HAP-1 (cell line): ENCODE results near the gene RIOK1.
A peak's percentile ranks its signal among the peaks of the same experiment; 100 is the strongest.
"Not testable (repeated sequence)": the region's sequence is repeated elsewhere in the genome, so short reads cannot be mapped to it uniquely, and the experiment has no call there.

Experiments used
- DNase-seq, 2 experiments: peaks; one replicate each; pipeline ENCODE4 v3.0.0-alpha.2; 2016 to 2020; ENCODE audit warnings: low spot score in 2 of 2
- H3K27me3 ChIP-seq: fragments of 250-450 bp; sonication (Bioruptor Pico); 2 replicates; pipeline ENCODE4 v1.5.1; 2020; ENCODE audit warnings: low read depth, mild to moderate bottlenecking, moderate library complexity
- H3K36me3 ChIP-seq: fragments of 250-450 bp; sonication (Bioruptor Pico); replicated peaks from 2 replicates; pipeline ENCODE4 v1.5.1; 2020; ENCODE audit warnings: mild to moderate bottlenecking
- H3K4me1 ChIP-seq: fragments of 250-450 bp; sonication (Bioruptor Pico); 2 replicates; pipeline ENCODE4 v1.5.1; 2020; ENCODE audit warnings: mild to moderate bottlenecking
- H3K4me3 ChIP-seq: fragments of 250-450 bp; sonication (Bioruptor Pico); 2 replicates; pipeline ENCODE4 v1.5.1; 2020; ENCODE audit warnings: mild to moderate bottlenecking, moderate library complexity
- H3K9me3 ChIP-seq: fragments of 250-450 bp; sonication (Bioruptor Pico); 2 replicates; pipeline ENCODE4 v1.5.1; 2020; ENCODE audit warnings: mild to moderate bottlenecking, moderate library complexity
- in situ Hi-C: fragments of 300-500 bp; cut with MboI; formaldehyde crosslinking; loops from 3 replicates; pipeline ENCODE4 v1.14.3; 2020; ENCODE audit warnings: low sequenced_read_pairs, inconsistent platforms, mixed read lengths

RIOK1 gene

DNA sequence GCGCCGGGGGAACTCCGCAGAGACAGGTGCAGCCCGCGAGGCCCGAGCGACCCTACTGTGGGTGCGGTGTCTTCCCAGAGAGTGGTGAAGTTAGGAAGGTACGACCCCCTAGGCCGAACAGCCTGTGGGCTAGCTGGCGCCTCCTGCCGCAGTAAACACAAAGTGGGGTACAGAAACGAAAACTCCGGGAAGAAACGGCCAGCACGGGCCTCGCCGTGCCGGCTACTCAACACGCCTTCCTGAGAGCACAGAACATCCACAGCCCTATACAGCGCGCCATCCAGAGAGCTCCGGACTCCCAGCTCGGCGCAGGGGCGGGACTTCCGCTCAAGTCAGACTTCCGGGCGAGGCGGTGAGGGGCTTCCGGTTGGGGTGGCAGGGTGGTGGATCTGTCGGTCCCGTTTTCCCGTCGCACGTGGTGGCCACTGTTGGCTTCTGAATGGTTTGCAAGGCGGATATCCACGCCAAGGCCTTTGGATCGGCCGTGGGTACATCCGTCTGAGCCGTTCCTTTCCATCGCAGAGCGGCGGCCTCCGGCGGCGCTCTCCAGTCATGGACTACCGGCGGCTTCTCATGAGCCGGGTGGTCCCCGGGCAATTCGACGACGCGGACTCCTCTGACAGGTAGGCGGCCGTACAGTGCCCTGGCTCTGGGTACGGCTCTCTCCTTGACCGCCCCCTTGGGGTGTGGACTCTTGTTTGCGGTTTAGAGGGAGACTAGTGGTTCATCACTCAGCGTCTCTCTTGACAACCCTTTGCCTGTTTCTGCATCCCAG, at the start of gene RIOK1, which contains the start of gene CAGE1:
TSS of gene RIOK1 (plus strand) at position 358 of the 775 bp plus-strand sequence. CDS start at position 553, 195 bp downstream.
TSS of gene CAGE1 (minus strand) at position 292 of the 775 bp plus-strand sequence. CDS start 2,569 bp downstream, outside the sequence.
- DNase-seq, result peak; percentile 81 to 97
- Histone ChIP-seq H3K9me3 (no peaks in the 10 kb centered on the region), H3K36me3 (peaks cover 17% of the 10 kb centered on the region), H3K4me1 (peaks cover 14% of the 10 kb centered on the region), H3K4me3 (peak within 1 kb of the TSS; percentile 77), H3K27me3 (no peaks in the 10 kb centered on the region)
- in situ Hi-C loops, result loop anchor here (5.0 kb wide), 1 partner anchor 87 kb away; no protein-coding TSS in a partner anchor

DNA sequence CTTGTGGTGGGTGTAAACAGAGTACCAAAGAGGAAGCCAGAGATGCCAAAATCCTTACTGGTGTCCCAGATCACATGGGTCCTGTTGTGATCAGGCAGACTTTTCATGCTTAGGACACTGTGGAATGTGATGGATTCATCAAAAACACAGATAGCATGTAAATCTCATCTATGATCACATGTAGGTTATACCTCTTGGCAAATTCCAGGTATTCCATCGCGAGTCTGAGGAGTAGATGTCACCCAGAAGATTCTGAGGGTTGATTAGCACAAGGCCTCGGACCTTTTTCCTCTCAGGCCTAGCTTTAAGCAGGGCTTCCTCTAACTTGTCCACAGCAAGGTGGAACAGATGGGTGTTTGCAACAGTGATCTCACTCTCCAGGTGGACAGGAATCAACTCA, 48.3 kb upstream of the RIOK1 start:
- Histone ChIP-seq H3K4me1 (peaks cover 5% of the 10 kb centered on the region), H3K36me3 (no peaks in the 10 kb centered on the region), H3K27me3 (no peaks in the 10 kb centered on the region; the same call in 1 of the 2 replicates), H3K4me3 (no peak overlapping the region), H3K9me3 (no peaks in the 10 kb centered on the region)
- in situ Hi-C loops, result no loop called here
- no peak for DNase-seq

DNA sequence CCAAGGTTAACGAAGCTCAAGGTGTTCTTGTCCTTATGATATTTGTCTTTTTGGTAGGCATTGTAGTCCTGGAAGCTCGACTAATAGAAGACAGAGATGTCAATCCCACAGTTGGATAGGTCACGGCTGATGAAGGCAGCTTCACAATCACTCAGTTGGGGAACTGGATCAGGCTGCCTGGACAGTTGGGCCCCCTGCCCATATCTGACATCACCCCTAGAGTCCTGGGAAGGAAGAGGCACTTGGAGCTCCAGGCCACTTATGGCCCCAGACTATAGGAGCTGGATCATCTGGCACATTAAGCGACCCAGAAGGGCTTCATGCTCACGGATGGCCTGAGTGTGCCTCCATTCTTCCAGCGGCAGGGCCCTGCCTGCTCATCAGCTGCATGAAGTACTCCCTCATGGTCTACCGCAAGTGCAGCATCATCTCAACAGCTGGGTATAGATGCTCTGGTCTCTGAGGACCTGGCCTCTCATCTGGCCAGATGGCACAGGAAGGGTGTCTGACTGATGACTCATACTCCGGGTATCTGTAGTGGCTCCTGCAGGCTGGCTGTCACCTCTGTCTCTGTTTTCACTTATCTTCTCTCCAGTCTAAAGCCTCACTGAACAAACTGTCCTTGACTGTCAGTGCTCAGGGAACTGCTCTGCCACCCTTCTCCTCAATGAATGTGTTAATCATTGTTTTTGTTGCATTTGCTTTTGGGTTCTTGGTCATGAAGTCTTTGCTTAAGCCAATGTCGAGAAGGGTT, 47.4 kb upstream of the RIOK1 start:
- Histone ChIP-seq H3K4me3 (no peak overlapping the region), H3K9me3 (no peaks in the 10 kb centered on the region), H3K27me3 (no peaks in the 10 kb centered on the region; the same call in 1 of the 2 replicates), H3K4me1 (peaks cover 5% of the 10 kb centered on the region), H3K36me3 (no peaks in the 10 kb centered on the region)
- DNase-seq, result no peak
- in situ Hi-C loops, result no loop called here

DNA sequence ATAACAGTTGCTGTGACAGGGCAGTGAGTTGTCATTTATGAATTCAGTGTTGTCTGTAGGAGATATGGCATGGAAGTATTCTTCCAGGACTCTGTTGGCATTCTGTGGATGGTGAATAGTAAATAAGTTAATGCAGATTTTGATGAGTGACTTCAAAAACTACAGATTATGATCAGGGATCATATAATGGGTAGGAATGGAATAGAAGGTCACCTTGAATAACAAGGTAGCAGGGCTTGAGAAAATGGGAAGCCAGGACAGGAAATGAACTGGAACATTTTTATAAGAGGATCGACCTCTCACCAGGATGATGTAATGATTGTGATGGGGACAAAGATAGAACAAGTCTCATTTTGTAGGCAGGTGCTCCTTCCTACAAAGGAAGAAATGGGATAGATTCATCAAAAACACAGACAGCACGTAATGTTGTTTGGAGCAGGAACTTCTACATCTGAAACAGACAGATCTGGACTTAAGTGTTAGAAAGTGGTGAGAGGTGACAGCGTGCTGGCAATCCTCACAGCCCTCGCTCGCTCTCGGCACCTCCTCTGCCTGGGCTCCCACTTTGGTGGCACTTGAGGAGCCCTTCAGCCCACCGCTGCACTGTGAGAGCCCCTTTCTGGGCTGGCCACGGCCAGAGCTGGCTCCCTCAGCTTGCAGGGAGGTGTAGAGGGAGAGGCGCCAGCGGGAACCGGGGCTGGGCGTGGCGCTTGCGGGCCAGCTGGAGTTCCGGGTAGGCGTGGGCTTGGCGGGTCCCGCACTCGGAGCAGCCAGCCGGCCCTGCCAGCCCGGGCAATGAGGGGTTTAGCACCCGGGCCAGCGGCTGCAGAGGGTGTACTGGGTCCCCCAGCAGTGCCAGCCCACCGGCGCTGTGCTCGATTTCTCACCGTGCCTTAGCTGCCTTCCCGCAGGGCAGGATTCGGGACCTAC, 45.8 kb upstream of the RIOK1 start:
- H3K9me3 ChIP-seq, result no peaks in the 10 kb centered on the region
- H3K27me3 ChIP-seq, result no peaks in the 10 kb centered on the region
- peaks cover 11% of the 10 kb centered on the region for H3K4me1 ChIP-seq
- peak in 1 of 2 experiments; percentile 43 for DNase-seq
- H3K36me3 ChIP-seq, result no peaks in the 10 kb centered on the region
- in situ Hi-C loops, result no loop called here
- no peak overlapping the region for H3K4me3 ChIP-seq

DNA sequence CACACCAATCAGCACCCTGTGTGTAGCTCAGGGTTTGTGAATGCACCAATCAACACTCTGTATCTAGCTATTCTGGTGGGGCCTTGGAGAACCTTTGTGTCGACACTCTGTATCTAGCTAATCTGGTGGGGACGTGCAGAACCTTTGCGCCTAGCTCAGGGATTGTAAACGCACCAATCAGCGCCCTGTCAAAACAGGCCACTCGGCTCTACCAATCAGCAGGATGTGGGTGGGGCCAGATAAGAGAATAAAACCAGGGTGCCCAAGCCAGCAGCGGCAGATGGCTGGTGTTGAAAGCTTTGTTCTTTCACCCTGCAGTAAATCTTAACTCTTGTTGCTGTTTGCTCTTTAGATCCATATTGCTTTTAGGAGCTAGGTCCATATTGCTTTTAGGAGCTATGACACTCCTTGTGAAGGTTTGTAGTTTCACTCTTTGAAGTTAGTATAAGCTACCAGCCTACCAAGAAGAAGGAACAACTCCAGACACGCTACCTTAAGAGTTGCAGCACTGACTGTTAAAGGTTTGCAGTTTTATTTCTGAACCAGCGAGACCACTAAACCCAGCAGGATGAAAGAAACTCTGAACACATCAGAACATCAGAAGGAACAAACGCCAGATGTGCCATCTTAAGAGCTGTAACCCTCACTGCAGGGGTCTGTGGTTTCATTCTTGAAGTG, 44.7 kb upstream of the RIOK1 start:
- H3K9me3 ChIP-seq, H3K4me3 ChIP-seq, H3K27me3 ChIP-seq, H3K36me3 ChIP-seq, DNase-seq, in situ Hi-C loops: not testable (repeated sequence)
- peaks cover 11% of the 10 kb centered on the region for H3K4me1 ChIP-seq

DNA sequence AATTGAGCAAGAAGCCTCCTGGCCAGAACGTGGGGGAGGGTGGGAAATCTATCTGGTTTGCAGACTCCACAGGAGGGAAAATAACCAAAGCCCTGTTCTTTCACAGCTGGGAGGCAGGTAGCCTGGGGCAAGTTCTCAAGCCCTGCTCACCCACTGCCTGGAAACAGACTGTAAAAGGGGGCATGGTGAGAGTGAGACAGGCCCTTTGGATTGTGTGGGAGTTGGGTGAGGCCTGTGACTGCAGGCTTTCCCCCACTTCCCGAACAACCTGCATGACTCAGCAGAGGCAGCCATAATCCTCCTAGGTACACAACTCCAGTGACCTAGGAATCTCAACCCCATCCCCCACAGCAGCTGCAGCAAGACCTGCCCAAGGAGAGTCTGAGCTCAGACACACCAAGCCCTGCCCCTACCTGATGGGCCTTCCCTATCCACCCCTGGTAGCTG, 42.0 kb upstream of the RIOK1 start:
- H3K9me3 ChIP-seq, in situ Hi-C loops, H3K4me3 ChIP-seq, H3K36me3 ChIP-seq, H3K27me3 ChIP-seq: not testable (repeated sequence)
- DNase-seq, result peak in 1 of 2 experiments; percentile 52
- H3K4me1 ChIP-seq, result peaks cover 11% of the 10 kb centered on the region

DNA sequence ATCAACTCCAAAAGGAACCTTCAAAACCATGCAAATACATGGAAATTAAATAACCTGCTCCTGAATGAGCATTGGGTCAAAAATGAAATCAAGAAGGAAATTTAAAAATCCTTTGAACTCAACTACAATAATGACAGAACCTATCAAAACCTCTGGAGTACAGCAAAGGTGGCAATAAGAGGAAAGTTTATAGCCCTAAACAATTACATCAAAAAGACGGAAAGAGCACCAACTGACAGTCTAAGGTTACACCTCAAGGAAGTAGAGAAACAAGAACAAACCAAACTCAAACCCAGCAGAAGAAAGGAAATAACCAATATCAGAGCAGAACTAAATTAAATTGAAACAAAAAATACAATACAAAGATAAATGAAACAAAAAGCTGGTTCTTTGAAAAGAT, 39.0 kb upstream of the RIOK1 start:
- H3K27me3 ChIP-seq, H3K4me1 ChIP-seq, H3K9me3 ChIP-seq, H3K4me3 ChIP-seq, in situ Hi-C loops, DNase-seq, H3K36me3 ChIP-seq: not testable (repeated sequence)

DNA sequence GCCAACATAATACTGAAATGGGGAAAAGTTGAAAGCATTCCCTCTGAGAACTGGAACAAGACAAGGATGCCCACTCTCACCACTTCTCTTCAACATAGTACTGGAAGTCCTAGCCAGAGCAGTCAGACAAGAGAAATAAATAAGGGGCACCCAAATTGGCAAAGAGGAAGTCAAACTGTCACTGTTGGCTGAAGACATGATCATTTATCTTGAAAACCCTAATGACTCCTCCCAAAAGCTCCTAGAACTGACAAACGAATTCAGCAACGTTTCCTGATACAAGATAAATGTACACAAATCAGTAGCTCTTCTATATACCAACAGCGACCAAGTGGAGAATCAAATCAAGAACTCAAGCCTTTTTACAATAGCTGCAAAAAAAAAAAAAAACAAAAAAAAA, 37.7 kb upstream of the RIOK1 start:
- H3K9me3 ChIP-seq, H3K27me3 ChIP-seq, H3K4me1 ChIP-seq, H3K36me3 ChIP-seq, DNase-seq, H3K4me3 ChIP-seq, in situ Hi-C loops: not testable (repeated sequence)

DNA sequence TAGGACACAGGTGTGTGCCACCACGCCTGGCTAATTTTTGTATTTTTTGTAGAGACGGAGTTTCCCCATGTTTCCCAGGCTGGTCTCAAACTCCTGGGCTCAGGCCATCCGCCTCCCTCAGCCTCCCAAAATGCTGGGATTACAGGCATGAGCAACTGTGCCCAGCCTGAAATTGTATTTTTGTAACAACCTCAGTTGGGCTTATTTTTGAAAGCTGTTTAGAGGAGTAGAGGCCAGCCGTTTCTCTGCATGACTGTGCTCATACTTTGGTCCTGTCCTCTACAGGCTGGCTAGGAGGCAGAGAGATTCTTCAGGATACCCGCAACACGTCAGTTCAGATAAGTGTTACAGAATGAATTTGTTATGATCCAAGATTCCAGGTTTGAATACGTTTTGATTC, 22.2 kb upstream of the RIOK1 start:
- in situ Hi-C loops, result no loop called here

DNA sequence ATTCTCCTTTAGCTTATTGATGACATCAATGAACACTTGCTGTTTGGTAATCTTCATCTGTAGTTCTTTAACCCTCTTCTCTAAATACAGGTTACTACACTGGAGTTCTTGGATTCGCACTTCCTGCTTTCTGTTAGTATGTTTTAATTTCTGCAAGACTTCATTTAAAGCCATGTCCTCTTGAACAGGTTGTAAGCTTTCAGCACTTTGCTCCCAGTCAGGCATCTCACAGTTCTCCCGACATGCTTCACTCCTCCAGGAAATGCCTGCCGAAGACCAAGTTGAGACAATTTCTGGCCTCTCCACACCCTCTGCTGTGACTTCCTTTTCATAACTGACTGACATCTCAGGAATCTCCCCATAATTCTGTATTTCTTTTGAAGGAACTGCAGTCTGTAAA, 15.9 kb upstream of the RIOK1 start:
- H3K4me3 ChIP-seq, result no peak overlapping the region
- DNase-seq, result no peak
- no peaks in the 10 kb centered on the region for H3K36me3 ChIP-seq
- in situ Hi-C loops, result no loop called here
- no peaks in the 10 kb centered on the region for H3K4me1 ChIP-seq
- peaks cover 1% of the 10 kb centered on the region; the same call in 1 of the 2 replicates for H3K27me3 ChIP-seq
- H3K9me3 ChIP-seq, result no peaks in the 10 kb centered on the region

More for the DNA sequence above, 22.2 kb upstream of the RIOK1 start:
- H3K4me1 ChIP-seq, result no peaks in the 10 kb centered on the region
- H3K27me3 ChIP-seq, result no peaks in the 10 kb centered on the region; the same call in 1 of the 2 replicates
- H3K9me3 ChIP-seq, result no peaks in the 10 kb centered on the region
- DNase-seq, result no peak
- H3K36me3 ChIP-seq, result no peaks in the 10 kb centered on the region
- no peak overlapping the region for H3K4me3 ChIP-seq

DNA sequence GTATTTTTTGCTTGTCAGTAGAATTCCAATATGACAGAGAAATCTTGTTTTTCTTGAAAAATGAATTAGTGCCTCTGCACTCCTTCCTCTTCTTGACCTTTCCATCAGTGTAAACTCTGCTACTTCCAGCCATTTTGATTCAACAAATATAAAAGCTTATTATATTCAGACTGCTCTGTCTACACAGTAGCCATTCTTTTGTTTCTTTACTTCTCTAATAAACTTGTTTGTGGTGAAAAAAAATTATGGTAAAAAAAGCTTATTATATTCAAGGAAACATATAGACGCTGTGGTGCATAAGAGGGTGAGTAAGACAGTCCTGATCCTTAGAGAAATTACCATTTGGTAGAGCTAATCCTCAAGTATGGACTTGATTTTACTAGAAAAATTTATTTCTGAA, 11.6 kb upstream of the RIOK1 start:
- Histone ChIP-seq H3K4me1 (no peaks in the 10 kb centered on the region), H3K36me3 (no peaks in the 10 kb centered on the region), H3K4me3 (no peak overlapping the region), H3K9me3 (no peaks in the 10 kb centered on the region), H3K27me3 (peaks cover 3% of the 10 kb centered on the region; the same call in 1 of the 2 replicates)
- no peak for DNase-seq
- in situ Hi-C loops, result no loop called here

DNA sequence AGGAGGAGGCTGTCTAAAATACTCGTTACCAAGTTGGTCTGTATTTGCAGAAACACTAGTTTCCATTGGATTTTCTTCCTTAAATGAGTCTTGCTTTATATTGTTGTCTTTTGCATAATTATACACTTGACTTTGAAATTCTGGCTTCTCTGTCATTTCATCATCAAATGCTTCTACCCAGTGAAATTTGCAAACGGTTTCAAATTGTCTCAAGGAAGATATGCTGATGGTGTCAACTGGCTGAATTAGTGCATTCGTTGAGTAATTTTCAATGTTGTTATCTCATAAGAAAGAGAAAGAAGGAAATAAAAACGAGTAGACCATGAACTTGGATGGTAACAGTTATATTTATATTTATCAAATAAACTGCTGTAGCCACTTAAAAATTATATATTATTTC, 10.9 kb upstream of the RIOK1 start:
- no peak overlapping the region for H3K4me3 ChIP-seq
- no peaks in the 10 kb centered on the region for H3K36me3 ChIP-seq
- in situ Hi-C loops, result no loop called here
- H3K4me1 ChIP-seq, result no peaks in the 10 kb centered on the region
- DNase-seq, result no peak
- no peaks in the 10 kb centered on the region for H3K9me3 ChIP-seq
- peaks cover 3% of the 10 kb centered on the region; the same call in 1 of the 2 replicates for H3K27me3 ChIP-seq

DNA sequence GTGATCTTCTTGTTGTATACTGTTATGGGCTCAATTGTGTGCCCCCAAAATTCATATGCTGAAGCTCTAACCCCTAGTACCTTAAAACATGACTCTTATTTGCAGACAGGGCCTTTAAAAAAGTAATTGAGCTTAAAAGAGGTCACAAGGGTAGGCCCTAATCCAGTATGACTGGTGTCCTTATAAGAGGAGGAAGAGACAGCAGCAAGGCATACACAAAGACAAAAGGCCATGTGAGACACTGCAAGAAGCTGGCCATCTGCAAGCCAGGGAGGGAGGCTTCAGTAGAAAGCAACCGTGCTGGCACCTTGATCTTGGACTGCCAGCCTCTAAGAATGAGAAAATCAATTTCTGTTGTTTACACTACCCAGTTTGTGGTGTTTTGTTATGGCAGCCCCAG, 8.5 kb upstream of the RIOK1 start:
- Histone ChIP-seq H3K27me3 (peaks cover 3% of the 10 kb centered on the region; the same call in 1 of the 2 replicates), H3K4me1 (no peaks in the 10 kb centered on the region), H3K4me3 (no peak overlapping the region), H3K36me3 (no peaks in the 10 kb centered on the region), H3K9me3 (no peaks in the 10 kb centered on the region)
- in situ Hi-C loops, result no loop called here
- DNase-seq, result no peak
